ENCODE measurements around the gene CD80.

The CD80 gene

DNA sequence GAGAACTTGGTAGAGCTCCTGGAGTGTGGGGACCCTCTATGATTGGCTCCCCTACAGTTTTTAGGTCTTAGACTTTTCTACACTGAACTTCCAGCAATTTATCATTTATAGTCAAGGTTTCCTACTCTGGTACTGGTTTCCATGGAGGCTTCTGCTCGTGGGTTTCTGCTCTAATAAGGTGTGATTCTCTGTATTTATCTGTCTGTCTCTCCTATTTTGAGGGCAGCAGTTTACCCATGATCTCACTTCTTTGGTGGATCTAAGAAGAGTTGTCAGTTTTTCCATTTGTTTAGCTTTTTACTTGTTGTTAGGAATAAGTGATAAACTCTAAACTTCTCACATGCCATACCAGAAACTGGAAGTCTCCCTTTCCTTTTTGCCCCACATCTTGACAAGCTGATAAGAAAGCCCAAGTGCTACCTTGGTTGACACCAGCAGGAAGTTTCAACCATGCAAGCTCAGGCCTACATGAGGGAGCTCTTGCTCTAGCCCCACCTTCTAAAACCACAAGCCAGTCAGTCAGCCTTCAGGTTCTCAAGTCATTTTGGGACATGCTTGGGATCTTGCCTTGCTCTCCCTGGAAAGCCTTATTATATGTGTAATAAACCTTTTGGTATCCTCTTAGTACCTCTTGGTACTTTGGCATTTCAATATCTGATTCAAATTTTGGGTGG lies 51.1 kb downstream of the CD80 start:
- no peak for DNase-seq (ENCODE audit: low spot score)
- TF ChIP-seq, protein P1, sequence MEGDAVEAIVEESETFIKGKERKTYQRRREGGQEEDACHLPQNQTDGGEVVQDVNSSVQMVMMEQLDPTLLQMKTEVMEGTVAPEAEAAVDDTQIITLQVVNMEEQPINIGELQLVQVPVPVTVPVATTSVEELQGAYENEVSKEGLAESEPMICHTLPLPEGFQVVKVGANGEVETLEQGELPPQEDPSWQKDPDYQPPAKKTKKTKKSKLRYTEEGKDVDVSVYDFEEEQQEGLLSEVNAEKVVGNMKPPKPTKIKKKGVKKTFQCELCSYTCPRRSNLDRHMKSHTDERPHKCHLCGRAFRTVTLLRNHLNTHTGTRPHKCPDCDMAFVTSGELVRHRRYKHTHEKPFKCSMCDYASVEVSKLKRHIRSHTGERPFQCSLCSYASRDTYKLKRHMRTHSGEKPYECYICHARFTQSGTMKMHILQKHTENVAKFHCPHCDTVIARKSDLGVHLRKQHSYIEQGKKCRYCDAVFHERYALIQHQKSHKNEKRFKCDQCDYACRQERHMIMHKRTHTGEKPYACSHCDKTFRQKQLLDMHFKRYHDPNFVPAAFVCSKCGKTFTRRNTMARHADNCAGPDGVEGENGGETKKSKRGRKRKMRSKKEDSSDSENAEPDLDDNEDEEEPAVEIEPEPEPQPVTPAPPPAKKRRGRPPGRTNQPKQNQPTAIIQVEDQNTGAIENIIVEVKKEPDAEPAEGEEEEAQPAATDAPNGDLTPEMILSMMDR (conservative IDR thresholded peaks at IDR 0.05; ENCODE audit: low read depth), result no peak
- ChIA-PET CTCF (interaction anchor here (0.6 kb wide), 1 partner anchor 594 kb away, joined by 3 read pairs; no protein-coding TSS in a partner anchor), POLR2A (ENCODE audit: low non-redundant PET) (no interaction called here)
- no peak overlapping the region for H3K27ac ChIP-seq

DNA sequence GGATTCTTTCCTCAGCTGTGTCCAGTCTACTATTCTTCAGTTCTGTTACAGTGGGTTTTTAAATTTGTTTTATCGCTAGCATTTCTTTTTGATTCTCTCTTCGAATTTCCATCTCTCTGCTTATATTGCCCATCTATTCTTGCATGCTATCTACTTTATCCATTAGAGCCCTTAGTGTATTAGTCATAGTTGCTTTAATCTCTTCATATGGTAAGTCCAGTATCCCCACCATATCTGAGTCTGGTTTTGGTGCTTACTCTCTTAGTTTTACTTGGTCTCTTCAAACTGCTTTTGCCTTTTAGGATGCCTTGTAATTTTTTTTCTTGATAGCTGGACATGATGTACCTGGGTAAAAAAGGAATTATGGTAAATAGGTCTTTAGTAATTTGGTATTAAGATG lies 52.0 kb downstream of the CD80 start:
- no peak overlapping the region for H3K27ac ChIP-seq
- ChIA-PET POLR2A (ENCODE audit: low non-redundant PET) (no interaction called here), CTCF (no interaction called here)
- no peak for DNase-seq (ENCODE audit: low spot score)
- TF ChIP-seq, protein P1 (conservative IDR thresholded peaks at IDR 0.05; ENCODE audit: low read depth), result no peak

DNA sequence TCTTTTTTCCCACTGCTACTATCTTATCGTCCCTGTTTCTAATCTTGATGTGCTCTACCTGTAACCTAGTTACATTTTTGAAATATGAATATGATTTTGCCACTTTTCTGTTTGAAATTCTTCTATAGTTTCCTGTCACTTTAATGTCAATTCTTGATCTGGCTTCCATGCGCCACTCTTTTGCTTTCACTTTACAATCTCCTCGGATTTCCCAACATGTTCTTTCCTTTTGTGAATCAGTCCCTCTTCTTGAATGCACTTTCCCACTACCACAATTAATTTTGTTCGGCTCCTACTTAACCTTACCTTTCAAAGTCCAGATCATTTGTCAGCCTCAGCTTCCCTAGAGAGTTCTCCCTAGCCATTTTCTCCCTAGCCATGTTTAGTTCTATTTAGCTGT lies 52.8 kb downstream of the CD80 start:
- H3K27ac ChIP-seq, result no peak overlapping the region
- ChIA-PET POLR2A (ENCODE audit: low non-redundant PET) (no interaction called here), CTCF (no interaction called here)
- no peak for DNase-seq (ENCODE audit: low spot score)
- TF ChIP-seq, protein P1 (conservative IDR thresholded peaks at IDR 0.05; ENCODE audit: low read depth), result no peak

DNA sequence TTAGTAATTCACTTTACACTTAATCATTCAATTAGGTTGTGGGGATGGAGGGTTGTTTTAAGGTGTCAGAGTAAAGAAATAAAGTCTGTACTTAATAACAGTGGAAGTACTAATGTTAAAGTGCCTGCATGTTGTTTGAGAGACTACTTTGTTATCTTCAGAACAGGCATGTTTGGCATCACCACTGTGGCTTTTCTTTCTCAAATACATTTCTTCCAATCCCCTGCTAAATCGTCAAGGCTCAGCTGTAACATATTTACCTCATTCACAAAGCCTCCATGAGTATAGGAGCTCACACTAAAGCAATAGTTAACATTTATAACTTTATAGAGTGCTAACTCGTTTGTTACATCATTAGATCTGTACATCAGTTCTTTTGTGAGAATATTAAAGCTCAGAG lies 58.5 kb downstream of the CD80 start:
- TF ChIP-seq, protein P1 (conservative IDR thresholded peaks at IDR 0.05; ENCODE audit: low read depth), result no peak
- ChIA-PET CTCF (no interaction called here), POLR2A (ENCODE audit: low non-redundant PET) (no interaction called here)
- no peak for DNase-seq (ENCODE audit: low spot score)
- no peak overlapping the region for H3K27ac ChIP-seq

DNA sequence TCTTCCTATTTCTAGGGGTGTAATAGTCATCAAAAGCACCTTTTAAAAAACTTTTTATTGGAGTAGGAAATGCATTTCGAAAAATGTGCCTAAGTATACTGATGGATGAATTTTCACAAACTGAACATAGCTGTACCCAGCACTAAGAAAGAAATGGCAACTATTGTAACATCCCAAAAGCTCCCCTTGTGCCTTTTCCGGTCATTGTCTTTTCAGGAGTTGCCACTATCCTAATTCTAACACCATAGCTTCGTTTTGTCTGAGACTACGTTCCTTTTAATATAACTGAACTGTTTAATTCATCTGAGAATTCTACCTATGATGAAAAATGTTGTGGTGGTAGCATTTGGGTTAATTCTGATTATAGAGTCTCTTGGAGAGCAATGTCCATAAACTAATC lies 59.1 kb downstream of the CD80 start:
- TF ChIP-seq, protein P1 (conservative IDR thresholded peaks at IDR 0.05; ENCODE audit: low read depth), result no peak
- no peak for DNase-seq (ENCODE audit: low spot score)
- ChIA-PET CTCF (interaction anchor here (0.8 kb wide), 1 partner anchor 11 kb away, joined by 4 read pairs; no protein-coding TSS in a partner anchor), POLR2A (ENCODE audit: low non-redundant PET) (no interaction called here)
- H3K27ac ChIP-seq, result no peak overlapping the region

DNA sequence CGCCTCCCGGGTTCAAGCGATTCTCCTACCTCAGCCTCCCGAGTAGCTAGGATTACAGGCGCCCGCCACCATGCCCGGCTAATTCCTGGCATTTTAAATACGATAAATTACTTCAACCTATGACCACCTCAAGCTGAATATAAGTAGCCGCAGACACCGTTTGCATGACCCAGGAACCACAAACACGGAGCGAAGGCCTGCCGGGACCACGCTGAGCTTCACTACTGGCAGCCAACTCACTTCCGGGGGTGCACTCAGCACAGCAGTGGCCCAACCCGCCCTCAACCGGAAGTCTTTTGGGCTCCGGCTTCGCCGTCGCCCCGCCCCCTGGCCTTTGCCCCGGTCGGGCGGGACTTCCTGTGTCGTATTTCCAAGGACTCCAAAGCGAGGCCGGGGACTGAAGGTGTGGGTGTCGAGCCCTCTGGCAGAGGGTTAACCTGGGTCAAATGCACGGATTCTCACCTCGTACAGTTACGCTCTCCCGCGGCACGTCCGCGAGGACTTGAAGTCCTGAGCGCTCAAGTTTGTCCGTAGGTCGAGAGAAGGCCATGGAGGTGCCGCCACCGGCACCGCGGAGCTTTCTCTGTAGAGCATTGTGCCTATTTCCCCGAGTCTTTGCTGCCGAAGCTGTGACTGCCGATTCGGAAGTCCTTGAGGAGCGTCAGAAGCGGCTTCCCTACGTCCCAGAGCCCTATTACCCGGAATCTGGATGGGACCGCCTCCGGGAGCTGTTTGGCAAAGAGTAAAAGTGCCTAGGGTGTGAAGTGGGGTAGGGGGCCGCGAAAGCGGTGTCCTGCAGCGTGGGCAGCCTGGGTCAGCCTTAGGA lies 61.0 kb downstream of the CD80 start, which contains the start of gene TIMMDC1:
Gene TIMMDC1 (plus strand): TSS at position 362 of the 826 bp plus-strand sequence. CDS start 187 bp downstream, at position 549.
- peak within 1 kb of the TSS; percentile 87 for H3K27ac ChIP-seq
- DNase-seq (ENCODE audit: low spot score), result peak; percentile 96
- TF ChIP-seq, protein P1 (conservative IDR thresholded peaks at IDR 0.05; ENCODE audit: low read depth), result no peak
- ChIA-PET CTCF (interaction anchor here (1.3 kb wide), 1 partner anchor 34 kb away, joined by 5 read pairs; no protein-coding TSS in a partner anchor), POLR2A (ENCODE audit: low non-redundant PET) (interaction anchor here (1.0 to 1.4 kb wide), 4 partner anchors 18 to 178 kb away, joined by 3 to 5 read pairs (median 4); partner anchors contain the start of genes COX17 and TMEM39A)
